ENCODE measurements around the gene RECQL5.

The RECQL5 gene

DNA sequence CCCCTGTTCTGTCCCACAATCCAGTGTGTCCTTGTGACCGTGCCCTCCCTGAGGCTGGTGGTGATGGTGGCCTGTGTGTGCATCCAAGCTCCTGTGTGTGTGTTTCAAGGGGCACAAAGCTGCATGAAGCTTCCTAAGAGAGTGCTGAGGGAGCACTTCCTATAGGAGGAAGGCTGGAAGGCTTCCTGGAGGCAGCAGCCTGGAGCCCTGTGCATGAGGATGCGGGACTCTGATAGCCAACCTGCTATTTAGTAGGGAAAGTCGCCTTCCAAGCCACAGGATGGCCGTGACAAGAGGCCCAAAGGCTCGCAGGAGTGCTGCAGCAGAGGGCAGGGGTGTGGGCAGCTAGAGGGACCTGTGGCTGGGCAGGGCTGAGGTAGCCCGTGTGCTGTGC, 71.0 kb downstream of the RECQL5 start:
- TF ChIP-seq GATA3 (IDR thresholded peaks at IDR 0.05; ENCODE audit: low read depth, low read length) (no peak), GATA2 (IDR thresholded peaks at IDR 0.05; ENCODE audit: low read depth, low read length) (no peak)

DNA sequence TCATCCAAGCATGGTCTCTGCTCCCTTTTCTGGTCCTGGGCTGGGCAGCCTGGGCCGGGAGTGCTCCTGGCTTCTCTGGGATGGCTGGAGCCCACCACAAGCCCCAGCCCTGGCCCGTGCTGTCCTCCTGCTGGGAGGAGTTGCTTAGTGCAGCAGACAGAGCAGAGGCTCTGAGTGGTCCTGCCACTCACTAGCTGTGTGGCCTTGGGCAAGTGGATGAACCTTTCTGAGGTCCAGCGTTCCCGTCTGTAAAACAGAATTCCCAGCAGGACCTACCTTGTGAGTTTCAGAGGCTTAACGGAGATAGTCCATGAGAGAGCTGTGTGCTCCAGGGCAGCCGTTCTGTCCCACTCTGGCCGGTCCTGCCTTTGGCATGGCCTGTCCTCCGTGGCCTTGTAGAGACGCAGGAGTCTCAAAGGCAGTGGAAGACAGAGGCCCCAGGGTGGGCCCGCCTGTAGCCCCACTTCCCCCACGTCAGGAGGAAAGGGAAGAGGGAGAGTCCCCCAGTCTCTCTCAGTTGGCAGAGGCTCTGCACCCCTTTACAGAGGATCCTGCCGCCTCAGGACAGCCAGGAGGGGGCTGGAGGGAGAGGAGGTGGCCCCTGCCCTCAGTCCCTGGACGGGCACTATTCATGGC, 71.6 kb downstream of the RECQL5 start:
- TF ChIP-seq GATA2 (IDR thresholded peaks at IDR 0.05; ENCODE audit: low read depth, low read length) (no peak), GATA3 (IDR thresholded peaks at IDR 0.05; ENCODE audit: low read depth, low read length) (no peak)

DNA sequence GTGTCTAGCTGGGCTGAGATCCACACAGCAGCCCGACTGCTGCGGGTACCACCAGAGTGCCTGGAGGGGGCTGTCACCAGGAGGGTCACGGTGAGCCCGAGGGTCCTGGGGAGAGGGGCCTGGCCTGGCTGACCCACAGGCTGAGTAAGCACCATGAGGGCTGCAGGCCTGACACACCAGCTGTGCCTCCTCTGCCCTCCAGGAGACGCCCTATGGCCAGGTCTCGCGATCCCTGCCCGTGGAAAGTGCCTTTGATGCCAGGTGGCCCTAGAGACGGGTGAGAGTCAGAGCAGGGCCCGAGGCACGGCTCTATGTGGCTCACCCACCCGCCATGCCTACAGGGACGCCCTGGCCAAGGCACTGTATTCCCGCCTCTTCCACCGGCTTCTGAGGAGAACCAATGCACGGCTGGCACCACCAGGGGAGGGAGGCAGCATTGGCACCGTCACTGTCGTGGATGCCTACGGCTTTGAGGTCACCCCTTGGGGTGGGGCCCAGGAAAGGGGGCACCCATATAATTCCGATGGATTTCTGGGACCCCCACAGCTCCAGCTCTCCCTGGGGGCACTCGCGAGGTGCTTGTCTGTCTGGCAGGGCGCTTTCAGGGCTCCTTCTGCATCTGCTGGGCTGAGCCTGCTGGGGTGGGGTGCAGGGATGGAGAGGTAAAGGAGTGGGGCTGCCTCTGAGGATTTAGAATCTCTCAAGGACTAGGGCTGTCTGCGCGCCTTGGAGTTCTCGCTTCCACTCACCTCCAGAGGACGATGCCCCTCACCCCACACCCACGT, 72.3 kb downstream of the RECQL5 start:
- TF ChIP-seq GATA3 (IDR thresholded peaks at IDR 0.05; ENCODE audit: low read depth, low read length) (no peak), GATA2 (IDR thresholded peaks at IDR 0.05; ENCODE audit: low read depth, low read length) (no peak)

DNA sequence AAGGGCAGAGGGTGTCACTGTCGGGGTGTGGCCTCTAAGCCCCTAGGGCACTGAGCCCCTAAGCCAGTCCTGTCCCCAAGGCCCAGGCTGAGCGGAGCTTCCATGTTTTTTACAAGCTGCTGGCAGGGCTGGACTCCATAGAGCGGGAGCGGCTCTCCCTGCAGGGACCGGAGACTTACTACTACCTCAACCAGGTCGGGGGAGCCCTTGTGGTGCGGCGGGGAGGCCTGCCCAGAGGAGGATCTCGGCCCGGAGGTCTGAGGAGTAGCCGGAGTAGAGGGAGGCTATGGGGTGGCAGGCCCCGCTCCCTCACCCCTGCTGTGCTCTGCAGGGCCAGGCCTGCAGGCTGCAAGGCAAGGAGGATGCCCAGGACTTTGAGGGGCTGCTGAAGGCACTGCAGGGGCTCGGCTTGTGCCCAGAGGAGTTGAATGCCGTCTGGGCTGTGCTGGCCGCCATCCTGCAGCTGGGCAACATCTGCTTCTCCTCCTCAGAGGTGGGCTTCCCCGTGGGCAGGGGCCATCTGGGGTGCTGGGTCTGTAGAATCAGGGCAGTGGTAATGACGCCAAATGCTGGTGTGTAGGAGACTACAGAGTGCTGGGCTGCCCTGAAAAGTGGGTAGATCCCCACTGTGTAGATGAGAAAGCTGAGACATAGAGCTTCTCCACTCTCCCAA, 74.5 kb downstream of the RECQL5 start:
- TF ChIP-seq GATA3 (IDR thresholded peaks at IDR 0.05; ENCODE audit: low read depth, low read length), result no peak
- TF ChIP-seq GATA2 (IDR thresholded peaks at IDR 0.05; ENCODE audit: low read depth, low read length), result no peak

DNA sequence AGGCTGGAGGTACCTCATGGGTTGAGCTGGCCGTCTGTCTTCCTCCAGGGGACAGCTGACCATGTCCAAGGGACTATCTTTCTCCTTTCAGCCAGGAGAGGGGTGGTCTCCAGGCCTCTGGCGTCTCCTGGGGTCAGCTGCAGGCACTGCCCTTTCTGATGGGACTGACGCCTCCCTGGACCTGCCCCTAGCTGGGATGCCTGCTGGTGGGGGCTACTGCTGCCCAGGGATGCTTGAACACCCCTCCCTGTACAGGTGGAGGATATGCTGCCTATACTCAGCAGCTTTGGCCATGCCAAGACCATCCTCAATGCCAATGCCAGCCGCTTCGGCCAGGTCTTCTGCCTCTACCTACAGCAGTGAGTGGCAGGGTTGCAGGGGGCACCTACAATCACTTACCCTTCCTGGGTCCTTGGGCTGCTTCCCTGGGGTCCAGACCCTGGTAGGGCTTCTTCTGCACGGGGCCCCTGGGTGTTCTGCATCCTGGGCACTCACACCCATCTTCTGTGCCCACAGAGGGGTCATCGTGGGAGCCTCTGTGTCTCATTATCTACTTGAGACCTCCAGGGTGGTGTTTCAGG, 75.1 kb downstream of the RECQL5 start:
- TF ChIP-seq GATA3 (IDR thresholded peaks at IDR 0.05; ENCODE audit: low read depth, low read length), result no peak
- no peak for TF ChIP-seq GATA2 (IDR thresholded peaks at IDR 0.05; ENCODE audit: low read depth, low read length)

DNA sequence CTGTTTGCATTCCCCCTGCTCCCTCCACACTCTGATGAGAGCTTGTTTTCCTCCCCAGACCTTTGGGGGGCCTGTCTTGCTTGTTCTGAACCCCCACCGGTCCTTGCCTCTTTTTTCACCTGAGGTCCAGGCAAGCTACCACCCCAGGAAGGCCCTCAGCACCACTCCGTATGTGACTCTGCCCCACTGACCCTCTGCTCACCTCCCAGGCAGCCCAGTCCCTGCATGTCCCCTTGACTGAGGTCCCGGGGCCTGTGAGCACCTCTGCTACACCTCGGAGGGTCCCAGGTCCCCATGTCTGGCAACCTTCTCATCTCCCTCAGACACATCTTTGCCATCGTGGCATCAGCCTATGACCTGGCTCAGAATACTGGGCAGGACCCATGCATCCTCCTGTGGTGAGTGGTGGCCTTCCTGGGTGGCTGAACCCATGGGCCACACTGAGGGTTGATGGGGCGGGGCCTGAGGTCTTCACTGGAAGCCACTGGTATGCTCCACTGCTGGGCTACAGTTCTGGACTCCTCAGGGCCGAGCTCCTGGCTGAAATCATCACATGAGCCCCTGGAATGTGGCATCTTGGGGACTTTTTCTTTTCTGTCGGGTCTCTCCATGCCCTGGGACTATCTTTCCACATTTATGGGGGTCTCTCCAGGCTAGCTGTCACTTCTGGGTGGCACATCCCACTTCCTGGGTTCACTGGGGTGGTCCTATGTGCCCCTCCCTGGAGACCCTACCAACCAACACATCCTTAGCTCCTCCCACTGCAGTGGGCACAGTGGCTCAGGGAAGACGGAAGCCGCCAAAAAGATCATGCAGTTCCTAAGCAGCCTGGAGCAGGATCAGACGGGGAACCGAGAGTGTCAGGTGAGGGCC, 75.9 kb downstream of the RECQL5 start:
- TF ChIP-seq GATA3 (IDR thresholded peaks at IDR 0.05; ENCODE audit: low read depth, low read length), result no peak
- TF ChIP-seq GATA2 (IDR thresholded peaks at IDR 0.05; ENCODE audit: low read depth, low read length), result no peak

DNA sequence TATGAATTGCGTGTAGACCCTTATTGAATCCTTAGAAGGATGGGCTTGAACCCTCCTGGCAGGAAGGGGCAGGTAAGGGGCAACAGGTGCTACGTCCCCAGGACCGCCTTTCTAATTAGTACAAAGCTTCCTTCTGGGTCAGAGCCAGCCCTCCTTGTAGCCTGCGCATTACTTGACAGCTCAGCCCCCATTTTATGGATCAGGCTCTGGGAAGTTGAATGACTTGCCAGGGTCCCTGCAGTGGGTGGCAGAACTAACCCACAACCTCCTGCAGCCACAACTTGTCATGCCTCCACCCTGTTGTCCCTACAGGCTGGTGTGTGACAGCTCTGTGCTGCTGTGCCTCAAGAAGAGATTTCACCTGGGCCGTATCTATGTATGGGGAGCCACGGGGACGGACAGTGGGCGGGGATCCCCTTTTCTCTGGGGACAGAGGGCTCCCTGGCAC, 76.6 kb downstream of the RECQL5 start:
- TF ChIP-seq GATA3 (IDR thresholded peaks at IDR 0.05; ENCODE audit: low read depth, low read length) (no peak), GATA2 (IDR thresholded peaks at IDR 0.05; ENCODE audit: low read depth, low read length) (no peak)

DNA sequence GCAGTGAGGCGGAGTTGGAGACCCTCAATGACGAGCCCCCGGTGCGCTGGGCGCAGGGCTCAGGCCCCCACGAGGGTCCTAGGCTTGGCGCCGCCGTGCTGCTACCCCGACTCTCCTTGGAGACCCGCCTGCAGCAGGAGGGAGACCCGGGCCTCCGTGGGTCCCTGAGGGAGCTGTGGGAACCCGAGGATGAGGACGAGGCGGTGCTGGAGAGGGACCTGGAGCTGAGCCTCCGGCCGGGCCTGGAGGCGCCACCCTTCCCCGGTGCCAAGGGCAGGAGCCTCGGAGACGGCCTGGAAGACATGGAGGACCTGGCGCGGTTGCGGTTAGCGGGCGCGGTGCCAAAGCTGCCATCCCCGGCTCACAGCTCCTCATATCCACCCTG, 77.0 kb downstream of the RECQL5 start:
- TF ChIP-seq GATA2 (IDR thresholded peaks at IDR 0.05; ENCODE audit: low read depth, low read length) (no peak), GATA3 (IDR thresholded peaks at IDR 0.05; ENCODE audit: low read depth, low read length) (no peak)

DNA sequence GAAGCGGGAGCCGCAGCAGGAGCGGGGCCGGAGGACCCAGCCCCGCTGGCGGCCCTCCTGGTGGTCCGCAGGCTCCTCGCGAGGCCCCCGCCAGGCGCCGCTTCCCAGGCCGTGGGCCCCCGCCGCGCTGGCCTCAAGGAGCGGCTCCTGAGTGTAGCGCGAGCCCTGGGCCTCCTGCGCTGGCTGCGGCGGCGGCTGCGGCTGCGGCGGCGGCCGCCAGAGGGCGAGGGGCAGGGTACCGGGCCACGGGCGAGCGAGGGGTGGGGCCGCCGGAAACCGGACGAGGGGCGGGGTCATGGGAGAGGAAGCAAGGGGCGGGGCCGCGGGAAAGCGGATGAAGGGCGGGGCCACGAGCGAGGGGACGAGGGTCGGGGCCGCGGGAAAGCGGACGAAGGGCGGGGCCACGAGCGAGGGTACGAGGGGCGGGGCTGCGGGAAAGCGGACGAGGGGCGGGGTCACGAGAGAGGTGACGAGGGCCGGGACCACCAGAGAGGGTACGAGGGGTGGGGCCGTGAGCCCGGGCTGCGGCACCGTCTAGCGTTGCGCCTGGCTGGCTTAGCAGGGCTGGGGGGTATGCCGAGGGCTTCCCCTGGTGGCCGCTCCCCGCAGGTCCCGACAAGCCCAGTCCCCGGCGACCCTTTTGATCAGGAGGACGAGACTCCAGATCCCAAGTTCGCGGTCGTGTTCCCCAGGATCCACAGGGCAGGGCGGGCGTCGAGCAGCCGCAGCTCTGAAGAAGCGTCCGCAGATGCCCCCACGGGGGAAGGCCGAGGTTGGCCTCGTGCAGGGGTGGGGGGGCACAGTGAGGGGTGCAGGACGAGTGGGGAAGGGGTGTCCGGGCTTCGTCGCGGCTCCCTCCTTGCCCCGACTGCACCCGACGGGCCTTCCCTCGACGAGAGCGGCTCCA, 77.7 kb downstream of the RECQL5 start:
- TF ChIP-seq GATA2 (IDR thresholded peaks at IDR 0.05; ENCODE audit: low read depth, low read length) (no peak), GATA3 (IDR thresholded peaks at IDR 0.05; ENCODE audit: low read depth, low read length) (no peak)

DNA sequence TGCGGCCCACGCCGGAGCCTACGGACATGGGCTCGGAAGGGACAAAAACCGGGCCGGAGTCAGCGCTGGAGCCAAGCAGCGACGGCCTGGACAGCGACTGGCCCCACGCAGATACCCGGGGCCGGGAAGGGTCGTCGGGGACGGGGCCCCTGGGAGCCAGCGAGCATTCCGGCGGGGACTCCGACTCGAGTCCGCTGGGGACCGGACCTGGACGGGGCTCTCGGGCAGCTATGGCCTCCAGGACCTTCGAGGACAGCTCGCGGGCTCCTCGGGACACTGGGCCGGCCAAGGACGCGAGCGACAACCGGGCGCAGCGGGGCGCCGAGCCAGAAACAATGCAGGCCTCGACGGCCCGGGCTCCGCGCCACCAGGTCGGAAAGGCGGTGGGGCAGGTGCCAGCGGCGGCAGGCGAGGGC, 78.3 kb downstream of the RECQL5 start:
- TF ChIP-seq GATA3 (IDR thresholded peaks at IDR 0.05; ENCODE audit: low read depth, low read length) (no peak), GATA2 (IDR thresholded peaks at IDR 0.05; ENCODE audit: low read depth, low read length) (no peak)

DNA sequence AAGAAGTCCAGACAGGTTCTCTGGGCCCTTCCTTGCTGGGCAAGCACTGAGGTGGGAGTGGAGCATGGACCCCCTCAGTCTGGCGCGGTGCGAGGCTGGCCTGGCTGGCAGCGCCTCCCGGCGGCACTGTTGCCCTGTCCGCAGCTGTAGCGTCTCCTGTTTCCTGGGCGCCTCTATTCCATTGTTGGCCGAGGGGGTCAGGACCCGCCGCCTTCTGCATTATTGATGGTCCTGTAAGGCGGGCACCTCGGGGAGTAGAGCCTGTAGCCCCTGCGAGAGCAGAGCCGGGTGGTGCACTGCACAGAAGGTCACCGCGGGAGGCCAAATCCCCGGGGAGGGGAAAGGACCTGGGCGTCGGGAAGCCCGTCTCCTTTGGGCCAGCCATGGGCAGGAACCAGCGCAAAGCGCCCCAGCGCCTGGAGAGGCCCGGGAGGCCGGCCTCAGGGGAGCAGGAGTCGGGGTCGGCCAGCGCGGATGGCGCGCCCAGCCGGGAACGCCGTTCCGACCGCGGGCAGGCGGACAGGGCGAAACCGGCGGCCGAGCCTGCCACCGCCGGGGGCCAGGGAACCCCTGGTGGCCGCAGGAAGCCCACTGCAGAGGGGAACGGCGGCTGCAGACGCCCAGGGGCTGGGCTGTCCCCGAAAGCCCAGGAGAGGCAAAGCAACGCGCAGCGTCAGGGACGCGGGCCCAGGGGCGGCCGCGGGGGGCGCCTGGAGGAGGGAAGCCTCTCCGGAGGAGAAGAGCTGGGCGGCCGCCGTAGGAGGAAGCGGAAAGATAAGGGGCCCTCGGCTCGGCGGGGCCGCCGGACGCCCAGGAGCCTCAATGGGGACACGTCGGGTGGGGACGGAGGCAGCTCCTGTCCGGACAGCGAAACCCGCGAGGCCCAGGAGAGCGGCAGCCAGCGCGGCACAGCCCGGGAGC, 79.0 kb downstream of the RECQL5 start, which contains the start of gene MYO15B:
TSS of gene MYO15B (plus strand) at position 126 of the 921 bp plus-strand sequence. CDS start at position 384, 258 bp downstream.
- no peak for TF ChIP-seq GATA2 (IDR thresholded peaks at IDR 0.05; ENCODE audit: low read depth, low read length)
- TF ChIP-seq GATA3 (IDR thresholded peaks at IDR 0.05; ENCODE audit: low read depth, low read length), result no peak

DNA sequence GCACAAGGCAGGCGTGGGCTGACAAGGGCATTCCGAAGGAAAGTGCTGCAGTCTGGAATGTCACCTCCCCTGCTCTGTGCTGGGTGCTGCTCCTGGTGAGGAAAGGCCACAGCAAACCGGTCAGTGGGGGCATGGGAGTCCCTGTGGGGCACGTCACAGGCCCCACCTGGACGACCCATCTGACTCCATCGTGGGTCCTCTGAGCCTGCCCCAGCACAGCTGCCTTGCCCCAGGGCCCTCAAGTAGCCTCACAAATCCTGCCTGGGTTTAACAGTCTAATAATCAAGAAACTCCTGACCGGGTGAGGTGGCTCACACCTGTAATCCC, 82.1 kb downstream of the RECQL5 start:
- TF ChIP-seq GATA2 (IDR thresholded peaks at IDR 0.05; ENCODE audit: low read depth, low read length) (no peak), GATA3 (IDR thresholded peaks at IDR 0.05; ENCODE audit: low read depth, low read length) (no peak)
